Occipital lobe (tissue), 2 donors: ENCODE data around the gene MCU. TPM values are rescaled to one million over a fixed set of nuclear protein-coding genes. Genes with fewer than 3 reads are reported as not detected.
"Not testable (repeated sequence)": the region's sequence is repeated elsewhere in the genome, so short reads cannot be mapped to it uniquely, and the experiment has no call there.

Source experiments
- DNase-seq: peaks from one replicate; lab custom pipeline; 2025; lab: John Stamatoyannopoulos, UW
- total RNA-seq: library from RNA; depleted of rRNA; stranded (reverse); fragments of >200 nt; gene quantifications from one replicate; pipeline ENCODE4 v1.2.3, GENCODE V29; 2014

Gene MCU
- total RNA-seq, 1 donor from 2014 or later = 41.0 TPM

GRCh38 chr10:72895236-72895850 is 203.4 kb downstream of the MCU start:
- no peak for DNase-seq

- DNase-seq = no peak
Measured at GRCh38 chr10:72898616-72899015, 206.7 kb downstream of the MCU start.

GRCh38 chr10:72899545-72899944 is 207.6 kb downstream of the MCU start:
- no peak for DNase-seq

GRCh38 chr10:72903941-72904446 is 212.1 kb downstream of the MCU start:
- DNase-seq = not testable (repeated sequence)

- no peak for DNase-seq
Measured at GRCh38 chr10:72904806-72905205, 212.9 kb downstream of the MCU start.

GRCh38 chr10:72906446-72906845 is 214.5 kb downstream of the MCU start:
- DNase-seq = no peak

GRCh38 chr10:72910705-72911104 is 218.8 kb downstream of the MCU start:
- no peak for DNase-seq

GRCh38 chr10:72911758-72912157 is 219.8 kb downstream of the MCU start:
- no peak for DNase-seq

GRCh38 chr10:72912736-72913135 is 220.8 kb downstream of the MCU start:
- DNase-seq = no peak

GRCh38 chr10:72913287-72913686 is 221.3 kb downstream of the MCU start:
- DNase-seq = no peak

- DNase-seq = not testable (repeated sequence)
Measured at GRCh38 chr10:72917201-72917600, 225.3 kb downstream of the MCU start.

- not testable (repeated sequence) for DNase-seq
Measured at GRCh38 chr10:72917803-72918332, 225.9 kb downstream of the MCU start.

- no peak for DNase-seq
Measured at GRCh38 chr10:72918352-72918751, 226.4 kb downstream of the MCU start.

GRCh38 chr10:72921147-72921683 is 229.3 kb downstream of the MCU start:
- not testable (repeated sequence) for DNase-seq

GRCh38 chr10:72924351-72924750 is 232.4 kb downstream of the MCU start:
- DNase-seq = no peak

- DNase-seq = no peak
Measured at GRCh38 chr10:72925951-72926465, 234.1 kb downstream of the MCU start.

- no peak for DNase-seq
Measured at GRCh38 chr10:72927485-72927884, 235.5 kb downstream of the MCU start.

GRCh38 chr10:72928798-72929197 is 236.9 kb downstream of the MCU start:
- no peak for DNase-seq

GRCh38 chr10:72930276-72930675 is 238.3 kb downstream of the MCU start:
- DNase-seq = no peak

GRCh38 chr10:72932259-72933015 is 240.5 kb downstream of the MCU start:
- DNase-seq = no peak

GRCh38 chr10:72935361-72935760 is 243.4 kb downstream of the MCU start:
- no peak for DNase-seq
